NCI-H748 (cell line): ENCODE results near the gene RFX8.
"Not testable (repeated sequence)": the region's sequence is repeated elsewhere in the genome, so short reads cannot be mapped to it uniquely, and the experiment has no call there.

Experiments
- DNase-seq: peaks from one replicate; lab custom pipeline; 2025; ENCODE audit not compliant: unreplicated experiment; lab: John Stamatoyannopoulos, UW

The RFX8 gene

DNA sequence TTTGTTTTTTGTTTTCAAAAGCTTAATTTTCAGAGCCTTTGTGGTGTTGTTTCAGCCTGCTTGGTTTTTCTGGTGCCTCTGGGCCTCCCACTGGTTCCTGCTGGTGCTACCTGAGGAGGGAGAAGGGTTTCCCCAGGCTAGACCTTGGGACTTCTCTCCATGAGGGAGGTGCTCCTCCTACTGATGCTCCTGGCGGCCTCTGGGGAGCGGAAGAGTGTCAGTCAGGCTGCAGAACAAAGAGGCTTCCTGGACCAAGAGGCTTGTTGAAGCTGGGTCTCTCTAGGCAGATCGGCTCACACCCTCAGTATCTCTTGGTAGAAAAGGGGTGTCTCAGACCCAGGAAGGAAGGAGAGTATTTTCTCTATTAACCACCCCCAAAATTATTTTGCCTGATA is 32.2 kb downstream of the RFX8 start:
- DNase-seq: no peak

DNA sequence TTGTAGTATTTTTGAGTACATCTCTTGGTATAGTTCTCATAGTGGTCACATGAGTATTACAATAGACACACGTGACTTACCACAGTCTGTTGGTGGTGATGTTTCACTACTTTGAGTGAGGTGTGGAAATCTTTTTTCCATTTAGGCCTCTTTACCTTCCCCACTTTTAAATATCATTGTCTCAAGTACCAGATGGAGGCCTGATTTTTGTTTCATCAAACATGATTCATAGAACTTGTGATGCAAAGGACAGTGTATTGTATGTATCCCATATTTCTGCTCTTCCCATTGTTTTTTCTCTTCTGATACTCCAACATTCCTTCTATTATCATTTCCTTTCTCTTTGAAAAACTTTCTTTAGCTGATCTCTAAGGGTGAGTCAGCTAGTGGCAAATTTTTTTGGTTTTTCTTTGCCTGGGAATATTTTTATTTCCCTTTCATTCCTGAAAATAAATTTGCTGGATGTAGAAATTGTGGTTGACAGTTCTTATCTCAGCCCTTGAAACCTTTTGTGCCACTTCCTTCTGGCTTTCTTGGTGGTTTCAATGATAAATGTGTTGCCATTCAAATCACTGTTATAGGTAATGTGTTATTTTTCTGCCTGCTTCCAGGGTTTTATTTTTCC is 32.8 kb downstream of the RFX8 start:
- DNase-seq: no peak

DNA sequence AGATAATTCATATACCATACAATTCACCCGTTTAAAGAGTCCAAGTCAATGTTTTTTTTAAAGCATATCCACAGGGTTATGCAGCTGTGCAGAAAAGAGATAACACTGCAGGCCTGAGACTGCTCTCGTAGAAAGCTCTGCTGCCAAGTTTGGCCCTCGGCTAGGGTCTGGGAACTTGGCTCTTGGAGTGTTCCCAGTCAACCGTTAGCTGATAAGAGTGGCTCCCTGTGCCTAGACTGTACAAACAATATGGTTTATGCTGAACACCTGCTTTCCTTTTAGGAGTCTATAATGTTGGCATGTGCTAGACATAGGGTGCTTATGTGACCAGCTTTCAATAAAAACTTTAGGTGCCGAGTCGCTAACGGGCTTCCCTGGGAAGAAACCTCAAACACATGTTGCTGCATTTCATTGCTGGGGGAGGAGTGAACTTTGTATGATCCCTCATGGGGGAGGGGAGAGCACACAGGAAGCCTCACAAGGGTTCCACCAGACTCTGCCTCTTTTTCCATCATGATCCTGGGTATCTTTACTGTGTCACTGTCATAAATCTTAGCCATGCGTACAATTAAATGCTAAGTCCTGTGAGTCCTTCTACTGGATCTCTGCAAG is 34.7 kb downstream of the RFX8 start:
- DNase-seq: no peak

DNA sequence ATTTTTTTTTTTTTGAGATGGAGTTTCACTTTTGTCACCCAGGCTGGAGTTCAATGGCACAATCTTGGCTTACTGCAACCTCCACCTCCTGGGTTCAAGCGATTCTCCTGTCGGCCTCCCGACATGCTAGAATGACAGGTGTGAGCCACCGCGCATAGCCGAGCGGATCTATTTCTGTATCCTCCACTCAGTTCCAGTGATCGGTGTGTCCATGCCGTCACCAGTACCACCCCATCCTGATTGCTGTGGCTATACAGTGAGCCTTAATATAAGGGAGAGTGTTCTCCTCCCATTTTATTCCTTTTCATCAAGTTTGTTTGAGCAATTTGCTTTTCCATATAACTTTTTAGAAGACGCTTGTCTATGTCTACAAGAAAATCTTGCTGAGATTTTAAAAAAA is 35.2 kb downstream of the RFX8 start:
- no peak for DNase-seq

DNA sequence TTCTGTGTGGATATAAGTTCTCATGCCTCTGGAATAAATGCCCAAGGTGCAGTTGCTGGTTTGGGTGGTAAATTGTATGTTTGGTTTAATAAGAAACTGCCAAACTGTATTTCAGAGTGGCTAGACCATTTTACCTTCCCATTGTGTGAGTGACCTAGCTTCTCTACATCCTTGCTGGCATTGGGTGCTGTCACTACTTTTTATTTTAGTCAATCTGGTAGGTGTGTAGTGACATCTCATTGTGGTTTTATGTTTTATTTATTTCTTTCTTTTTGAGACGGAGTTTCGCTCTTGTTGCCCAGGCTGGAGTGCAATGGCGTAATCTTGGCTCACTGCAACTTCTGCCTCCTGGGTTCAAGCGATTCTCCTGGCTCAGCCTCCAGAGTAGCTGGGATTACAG is 36.4 kb downstream of the RFX8 start:
- DNase-seq: not testable (repeated sequence)

DNA sequence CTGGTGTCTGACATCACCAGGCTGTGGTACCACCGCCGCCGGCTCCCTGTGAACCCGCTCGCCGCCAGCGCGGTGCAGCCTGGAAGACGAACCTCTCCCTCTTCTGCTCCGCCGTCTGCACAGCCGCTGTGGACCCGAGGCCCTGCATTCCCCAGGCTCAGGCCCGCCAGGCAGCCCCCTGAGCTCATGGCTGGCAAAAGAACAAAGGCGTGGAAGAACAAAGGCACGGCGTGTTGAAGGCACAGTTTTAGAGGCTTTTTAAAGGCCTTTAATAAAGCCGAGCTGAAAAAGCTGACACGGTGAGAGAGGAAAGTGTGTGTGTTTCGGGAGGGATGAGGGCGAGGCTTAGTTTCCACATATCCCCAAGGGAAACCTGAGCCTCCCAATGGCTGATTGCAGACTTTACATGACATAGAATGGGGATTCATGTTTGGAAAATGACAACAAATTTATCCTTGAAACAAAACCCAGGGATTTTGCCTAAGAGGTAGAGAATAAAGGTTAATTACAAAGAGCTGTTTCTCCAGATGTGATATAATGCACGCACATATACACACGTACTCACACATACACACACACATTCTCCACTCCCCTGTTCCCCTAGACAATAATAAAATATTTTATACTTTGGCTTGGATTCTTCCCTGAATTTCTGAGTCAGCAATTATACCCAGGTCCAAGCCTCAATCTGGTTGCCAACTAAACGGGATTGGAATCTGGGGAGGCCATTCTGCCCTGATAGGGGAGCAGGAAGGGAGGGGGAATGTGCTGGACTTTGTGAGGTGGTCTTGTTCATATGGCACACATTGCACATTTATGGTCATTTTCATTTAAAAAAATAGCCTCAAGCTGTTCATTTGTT is 39.7 kb downstream of the RFX8 start:
- DNase-seq: no peak

DNA sequence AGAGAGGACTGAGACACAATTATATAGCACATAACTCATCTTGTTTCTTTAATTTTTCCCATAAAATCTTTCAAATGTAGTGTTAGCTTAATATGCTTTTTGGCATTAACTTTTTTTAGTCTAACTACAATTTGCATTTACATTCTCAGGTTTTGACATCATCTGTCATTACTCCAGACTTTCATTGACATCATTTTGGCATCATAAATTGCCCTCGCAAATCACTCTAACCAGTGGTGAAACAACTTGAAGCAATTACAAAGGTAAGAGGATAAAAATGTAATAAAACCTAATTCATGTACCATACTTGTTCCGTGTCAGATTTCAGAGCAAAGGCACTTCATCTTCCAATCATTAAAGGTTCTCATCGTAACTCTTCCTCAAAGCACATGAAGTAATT is 41.4 kb downstream of the RFX8 start:
- DNase-seq: no peak

DNA sequence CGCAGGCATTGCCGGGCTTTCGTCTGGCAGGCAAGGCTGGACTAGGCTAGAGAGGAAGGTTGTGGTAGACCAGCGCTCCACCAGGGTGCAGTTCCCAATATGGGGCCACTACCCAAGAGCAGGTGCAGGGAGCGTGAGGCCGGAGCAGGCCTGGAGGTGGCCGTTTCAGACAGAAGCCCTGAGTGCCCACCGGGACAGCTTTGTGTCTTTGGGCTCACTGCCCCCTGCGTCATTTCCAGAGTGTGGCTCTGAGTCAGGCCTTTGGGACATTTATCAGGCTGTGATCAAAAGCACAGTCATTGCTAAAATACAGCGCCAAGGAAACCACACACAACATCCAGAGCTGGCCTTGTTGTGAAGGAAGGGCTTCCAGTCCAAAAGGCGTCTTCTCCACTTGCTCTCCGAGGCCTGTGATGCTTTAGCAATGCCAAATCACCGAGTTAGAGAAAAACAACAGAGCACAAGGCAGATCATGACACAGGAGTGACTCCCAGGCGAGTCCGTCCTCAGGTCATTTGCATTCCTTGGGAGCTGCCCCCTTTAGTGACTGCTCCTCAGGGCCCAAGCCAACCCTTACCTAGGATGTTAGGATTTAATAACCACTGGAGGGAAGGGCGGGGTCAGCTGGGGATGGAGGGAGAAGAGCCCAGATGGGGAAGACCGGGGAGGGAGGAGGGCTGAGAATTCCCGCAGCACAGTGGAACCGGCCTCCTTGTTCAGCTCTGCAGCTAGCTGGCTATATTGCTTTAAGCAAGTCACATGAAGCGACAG is 42.3 kb downstream of the RFX8 start:
- no peak for DNase-seq

DNA sequence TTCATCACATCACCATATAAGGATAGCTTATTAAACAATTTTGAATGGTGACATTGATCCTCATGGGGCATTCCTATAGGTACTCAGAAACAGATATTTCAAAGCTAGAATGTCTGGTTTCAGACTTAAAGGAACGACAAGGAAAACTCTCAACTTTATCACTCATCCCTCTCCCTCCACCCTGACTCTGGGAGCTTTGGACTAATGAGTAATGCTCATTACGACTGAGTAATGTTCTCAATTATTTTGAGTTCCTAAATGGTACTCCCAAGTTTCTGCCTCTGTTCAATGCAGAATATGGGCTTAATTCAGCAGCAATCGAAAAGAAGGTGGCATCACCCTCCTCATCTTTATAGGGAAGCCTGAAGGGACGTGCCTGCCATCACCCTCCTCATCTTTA is 43.4 kb downstream of the RFX8 start:
- no peak for DNase-seq

DNA sequence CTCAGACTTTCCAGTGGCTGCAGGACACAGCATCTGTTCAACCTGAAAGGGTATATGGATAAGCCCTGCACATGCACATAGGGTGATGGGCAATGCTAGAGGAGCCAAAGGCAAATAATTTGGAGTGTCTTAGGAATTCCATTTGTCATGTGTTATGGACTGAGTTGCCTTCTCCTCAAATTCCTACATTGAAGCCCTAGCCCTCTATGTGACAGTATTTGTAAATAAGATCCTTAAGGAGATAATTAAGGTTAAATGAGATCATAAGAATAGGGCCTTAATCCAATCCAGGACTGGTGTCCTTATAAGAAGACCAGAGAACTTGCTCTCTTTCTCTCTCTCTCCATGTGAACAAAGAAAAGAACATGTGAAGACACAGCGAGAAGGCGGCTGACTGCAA is 44.8 kb downstream of the RFX8 start:
- DNase-seq: no peak

DNA sequence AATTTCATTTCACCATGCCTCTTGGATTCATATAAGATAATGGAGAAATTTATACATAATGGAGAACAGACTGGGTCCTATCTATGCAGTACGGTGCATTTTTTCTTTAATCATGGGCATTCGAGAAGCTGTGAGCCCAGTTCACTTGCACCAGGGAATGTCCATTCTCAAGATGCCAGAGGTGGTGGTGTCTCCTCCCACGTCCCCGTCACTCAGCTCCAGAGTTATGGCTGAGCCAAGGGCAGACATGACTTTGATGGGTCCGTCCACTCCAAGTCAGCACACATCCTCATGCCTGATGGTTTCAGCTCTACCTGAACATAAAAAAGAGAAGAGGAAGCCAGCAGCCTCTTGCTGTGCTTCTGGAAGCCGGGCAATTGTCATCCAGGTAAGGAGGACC is 45.5 kb downstream of the RFX8 start:
- DNase-seq: no peak

DNA sequence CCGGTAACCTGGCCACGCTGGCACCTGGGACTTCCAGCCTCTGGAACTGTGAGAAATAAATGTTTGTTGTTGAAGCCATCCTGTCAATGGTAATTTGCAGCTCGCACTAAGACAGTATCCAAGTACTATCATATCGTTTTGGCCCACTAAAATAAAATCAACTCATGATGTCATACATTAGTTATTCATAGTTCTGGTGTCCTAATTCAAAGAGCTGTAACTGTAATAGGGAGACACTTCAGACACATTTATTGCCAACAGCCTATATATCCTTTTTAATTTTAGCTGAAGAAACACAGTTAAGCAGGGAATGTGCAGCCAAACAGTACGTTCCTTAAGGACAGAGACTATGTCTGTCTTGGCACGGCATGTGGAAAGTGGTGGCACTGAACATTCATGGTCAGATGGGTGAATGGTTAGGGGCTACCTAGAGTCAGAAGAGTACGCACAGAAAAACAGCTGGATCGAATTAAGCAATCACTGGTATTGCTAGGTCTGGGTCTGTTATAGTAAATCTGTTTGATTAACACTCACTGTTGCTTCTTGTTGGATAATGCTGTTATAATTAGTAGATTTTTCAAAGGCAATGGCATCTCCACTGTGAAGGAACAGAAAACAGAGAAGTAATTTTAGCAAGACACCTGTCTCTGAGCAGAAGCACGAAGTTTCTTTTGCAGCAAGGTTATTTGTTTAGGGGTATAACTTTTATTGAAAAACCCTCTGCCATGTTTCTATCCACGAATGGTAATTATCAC is 46.3 kb downstream of the RFX8 start:
- DNase-seq: no peak

DNA sequence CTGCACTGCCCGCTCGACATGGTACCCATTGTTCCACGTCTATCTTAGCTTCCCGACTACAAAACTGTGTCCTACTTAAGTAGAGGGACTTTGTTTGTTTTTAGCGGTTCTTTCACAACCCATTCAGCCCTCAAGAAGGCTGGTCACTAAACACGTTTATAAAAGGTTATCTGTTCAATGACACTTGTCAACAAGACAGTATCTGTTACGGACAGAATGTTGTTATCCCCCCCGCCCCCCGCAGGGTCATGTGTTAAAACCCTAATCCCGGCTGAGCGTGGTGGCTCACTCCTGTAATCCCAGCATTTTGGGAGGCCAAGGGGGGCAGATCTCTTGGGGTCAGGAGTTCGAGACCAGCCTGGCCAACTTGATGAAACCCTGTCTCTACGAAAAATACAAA is 47.2 kb downstream of the RFX8 start:
- DNase-seq: no peak

DNA sequence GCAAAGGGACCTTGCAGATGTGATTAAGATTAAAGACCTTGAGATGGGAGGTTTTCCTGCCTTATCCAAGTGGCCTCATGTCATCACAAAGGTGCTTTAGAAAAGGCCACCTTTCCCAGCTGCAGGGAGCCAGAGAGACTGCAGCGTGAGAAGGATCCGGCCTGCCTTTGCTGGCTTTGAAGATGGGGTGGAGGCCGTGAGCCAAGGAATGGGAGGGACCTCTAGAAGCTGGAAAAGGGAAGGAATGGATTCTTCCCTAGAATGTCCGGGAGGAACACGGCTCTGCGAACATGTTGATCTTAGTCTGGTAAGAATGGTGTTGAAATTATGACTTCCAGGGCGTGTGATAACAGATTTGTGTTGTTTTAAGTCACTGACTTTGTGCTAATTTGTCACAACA is 47.7 kb downstream of the RFX8 start:
- no peak for DNase-seq

DNA sequence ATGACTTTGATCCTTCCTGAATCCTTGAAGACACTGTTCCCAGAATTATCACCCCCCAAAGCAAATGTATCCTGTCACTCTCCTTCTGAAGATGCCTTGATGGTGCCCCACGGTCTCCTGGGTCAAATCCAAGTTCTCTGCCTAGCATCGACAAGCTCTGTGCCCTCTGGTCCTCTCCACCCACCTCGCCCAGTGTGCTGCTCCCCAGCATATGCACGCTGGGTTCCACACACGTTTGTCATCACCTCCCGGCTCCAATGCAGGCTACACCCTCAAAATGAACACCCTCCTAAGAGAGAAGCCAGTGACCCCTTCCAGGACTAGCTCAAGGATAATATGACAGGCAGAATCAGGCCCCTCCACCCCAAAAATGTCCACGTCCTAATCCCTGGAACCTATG is 48.1 kb downstream of the RFX8 start:
- no peak for DNase-seq

DNA sequence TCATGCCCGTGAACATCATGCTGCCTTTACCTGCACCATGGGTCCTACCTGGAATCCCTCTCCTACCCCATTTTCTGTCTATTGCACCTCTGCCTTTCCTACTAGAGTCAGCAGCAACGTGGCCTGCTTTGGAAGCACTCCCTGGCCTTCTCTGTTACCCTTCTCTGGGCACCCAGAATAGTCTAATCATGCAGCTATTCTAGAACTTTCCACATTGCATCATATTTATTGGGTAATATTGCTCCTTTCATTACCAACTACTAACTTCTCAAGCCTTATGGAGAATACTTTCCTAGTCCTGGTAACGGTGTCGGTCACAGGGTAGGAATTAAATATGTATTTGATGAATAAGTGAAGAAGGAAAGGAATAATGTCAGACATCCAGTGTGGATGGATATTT is 54.3 kb downstream of the RFX8 start:
- no peak for DNase-seq

DNA sequence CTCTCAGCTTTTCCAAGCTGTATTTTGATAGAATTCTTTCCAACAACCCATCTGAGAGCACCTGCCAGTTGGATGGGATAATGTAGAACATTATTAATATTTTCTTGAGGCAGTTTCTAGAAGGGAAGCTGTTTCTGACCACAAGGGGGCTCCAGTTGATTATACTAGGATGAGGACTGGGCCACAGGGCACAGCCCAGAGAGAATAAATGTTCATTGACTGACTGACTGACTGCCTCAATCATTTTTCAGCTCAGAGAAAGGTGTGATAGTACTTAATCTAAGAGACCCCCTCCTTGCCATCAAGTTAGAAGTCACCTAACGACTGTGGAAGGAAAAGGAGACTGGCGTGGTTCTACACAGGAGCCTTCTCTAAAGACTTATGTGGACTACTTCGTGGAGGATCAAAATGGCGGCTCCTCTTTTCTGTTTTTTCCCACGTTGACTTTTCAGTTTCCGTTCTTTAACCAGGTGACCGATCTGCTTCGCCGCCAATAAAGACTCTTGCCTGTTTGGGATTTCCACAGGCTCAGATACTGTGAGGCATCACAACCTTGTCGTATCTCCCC is 55.7 kb downstream of the RFX8 start:
- DNase-seq: peak; percentile 41

DNA sequence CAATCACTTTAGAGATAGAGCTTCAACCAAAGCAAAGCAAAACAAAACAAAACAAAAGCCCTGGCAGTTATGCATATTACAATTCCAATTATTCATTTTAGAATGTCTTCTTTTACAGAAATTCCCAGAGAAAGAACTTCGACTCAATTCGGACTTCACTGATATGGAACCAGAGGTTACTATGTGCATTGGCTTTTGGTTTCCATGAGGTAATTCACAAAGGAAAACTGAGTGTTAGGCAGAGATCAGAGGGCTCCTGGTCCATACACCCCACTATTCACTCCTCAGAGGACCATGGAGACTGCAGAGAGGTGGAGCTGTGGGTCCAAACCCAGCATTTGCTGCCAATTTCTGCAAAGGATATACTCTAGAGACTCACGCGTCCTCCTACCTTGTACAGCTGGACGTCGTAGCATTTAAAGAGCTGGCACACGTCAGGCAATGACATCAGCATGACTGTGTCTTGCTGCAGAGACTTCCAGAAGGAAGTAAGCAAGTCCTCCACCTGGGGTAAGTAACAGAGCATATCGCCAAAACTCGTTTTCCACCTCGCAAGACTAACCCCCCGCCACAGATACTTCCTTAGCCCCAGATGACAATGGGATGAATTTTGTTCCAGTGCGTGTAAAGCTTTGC is 56.3 kb downstream of the RFX8 start:
- DNase-seq: no peak

DNA sequence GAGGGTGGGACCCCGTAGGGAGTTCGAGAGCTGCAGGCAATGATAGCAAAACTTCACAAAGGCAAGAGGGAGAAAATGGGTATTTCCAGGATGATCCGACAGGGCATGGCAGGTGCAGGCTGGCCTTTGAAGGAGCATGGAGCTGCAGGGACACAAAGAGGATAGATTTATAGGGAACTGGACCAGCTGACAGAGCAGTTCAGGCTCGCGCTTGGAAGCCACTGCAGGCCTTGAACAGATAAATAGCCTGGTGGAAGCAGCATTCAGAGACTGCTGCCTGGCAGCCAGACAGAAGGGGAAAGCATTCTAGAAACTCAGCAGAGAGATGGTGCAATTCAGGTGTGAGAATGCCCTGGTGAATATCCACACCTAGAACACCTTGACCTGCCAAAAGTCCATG is 58.3 kb downstream of the RFX8 start:
- DNase-seq: no peak

DNA sequence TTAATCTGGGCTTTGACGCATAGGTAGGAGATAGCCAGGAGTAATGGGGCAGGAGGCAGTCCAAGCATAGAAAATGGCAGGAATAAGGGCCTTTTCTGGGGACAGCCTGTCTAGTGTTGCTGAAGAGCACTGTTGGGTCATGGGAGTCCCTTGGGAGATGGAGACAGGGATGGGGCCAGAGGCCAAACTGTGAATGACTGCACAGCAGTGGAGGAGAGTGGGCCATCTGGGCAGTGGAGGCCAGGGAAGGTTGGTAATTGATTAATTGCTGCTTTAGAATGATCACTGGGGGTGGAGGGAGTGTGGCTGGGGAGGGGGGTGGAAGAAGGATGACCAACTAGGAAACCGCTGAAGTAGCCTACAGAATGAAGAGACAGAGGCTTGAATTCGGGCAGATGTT is 59.0 kb downstream of the RFX8 start:
- DNase-seq: no peak
